CD4-positive, alpha-beta T cell treated with Interleukin-1 beta for 1 hour (primary cell): Measurements from ENCODE around the gene GLCCI1.

Experiments used
- DNase-seq, 2 donors: peaks; one replicate each; pipeline ENCODE4 v3.0.0-alpha.2; 2020 to 2022

The GLCCI1 gene

GRCh38 chr7:7968544-7969305, at the start of gene GLCCI1:
Gene GLCCI1, plus strand, starts transcription at chr7:7968796. Its CDS starts 555 bp downstream, at chr7:7969351.
- DNase-seq: peak; percentile 97 to 98

GRCh38 chr7:7919449-7919945, 49.1 kb upstream of the GLCCI1 start:
- DNase-seq: no peak

GRCh38 chr7:7920056-7920455, 48.5 kb upstream of the GLCCI1 start:
- DNase-seq: no peak

GRCh38 chr7:7920481-7920880, 48.1 kb upstream of the GLCCI1 start:
- peak; percentile 11 to 62 for DNase-seq

GRCh38 chr7:7921830-7922229, 46.8 kb upstream of the GLCCI1 start:
- no peak for DNase-seq

GRCh38 chr7:7922684-7923385, 45.8 kb upstream of the GLCCI1 start:
- DNase-seq: no peak

GRCh38 chr7:7923818-7924217, 44.8 kb upstream of the GLCCI1 start:
- DNase-seq: no peak

GRCh38 chr7:7924303-7924702, 44.3 kb upstream of the GLCCI1 start:
- no peak for DNase-seq

GRCh38 chr7:7931626-7932025, 37.0 kb upstream of the GLCCI1 start:
- DNase-seq: no peak

- DNase-seq: no peak
Measured at GRCh38 chr7:7932553-7932952, 36.0 kb upstream of the GLCCI1 start.

GRCh38 chr7:7933915-7934526, 34.6 kb upstream of the GLCCI1 start:
- no peak for DNase-seq

GRCh38 chr7:7934945-7935344, 33.7 kb upstream of the GLCCI1 start:
- DNase-seq: no peak

- no peak for DNase-seq
Measured at GRCh38 chr7:7938471-7938870, 30.1 kb upstream of the GLCCI1 start.

GRCh38 chr7:7943951-7944350, 24.6 kb upstream of the GLCCI1 start:
- no peak for DNase-seq

GRCh38 chr7:7944619-7945282, 23.8 kb upstream of the GLCCI1 start:
- peak; percentile 51 to 68 for DNase-seq

- DNase-seq: no peak
Measured at GRCh38 chr7:7946486-7946885, 22.1 kb upstream of the GLCCI1 start.

- DNase-seq: no peak
Measured at GRCh38 chr7:7948232-7948631, 20.4 kb upstream of the GLCCI1 start.

- DNase-seq: no peak
Measured at GRCh38 chr7:7953806-7954205, 14.8 kb upstream of the GLCCI1 start.

GRCh38 chr7:7956531-7957128, 12.0 kb upstream of the GLCCI1 start:
- no peak for DNase-seq

- no peak for DNase-seq
Measured at GRCh38 chr7:7957513-7957912, 11.1 kb upstream of the GLCCI1 start.

- no peak for DNase-seq
Measured at GRCh38 chr7:7959979-7960670, 8.5 kb upstream of the GLCCI1 start.

GRCh38 chr7:7962851-7963250, 5.7 kb upstream of the GLCCI1 start:
- no peak for DNase-seq
